Measurements from ENCODE around the gene NDE1. TPM values are rescaled to one million over a fixed set of nuclear protein-coding genes. Genes with fewer than 3 reads are reported as not detected.

Gene NDE1
- total and polyA plus RNA-seq, 9 of the 15 experiments (the other 6 are each of a cell fraction or from before 2014, with no cell fraction given) = 3.1 to 59.9 (median 30.0) TPM

DNA sequence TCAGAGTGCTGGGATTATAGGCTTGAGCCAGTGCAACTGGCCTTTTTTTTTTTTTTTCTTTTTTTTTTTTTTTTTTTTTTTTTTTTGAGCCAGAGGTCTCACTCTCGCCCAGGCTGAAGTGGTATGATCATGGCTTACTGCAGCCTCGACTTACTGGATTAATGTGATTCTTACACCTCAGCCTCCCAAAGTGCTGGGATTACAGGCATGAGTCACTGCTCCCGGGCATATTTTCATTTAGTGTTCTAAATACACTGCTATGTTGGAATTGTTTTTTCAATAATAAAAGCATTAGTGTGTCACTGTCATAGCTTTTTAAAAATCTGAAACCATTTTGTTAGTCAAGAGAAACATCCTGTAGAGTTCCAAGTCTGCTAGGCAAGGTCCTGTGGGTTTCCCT is 40.3 kb downstream of the NDE1 start:
- Histone ChIP-seq H3K27ac (ENCODE audit: extremely low read depth, low read depth, low read length) (no peak overlapping the region), H4K20me1 (replicated peaks; ENCODE audit: control insufficient read depth, insufficient read depth, low read length) (no peaks in the 10 kb centered on the region; the same call in 1 of the 2 replicates), H3K9ac (ENCODE audit: insufficient read depth in 1 of 2, low read depth in 2 of 2, low read length in 2 of 2) (no peak overlapping the region), H3K9me3 (replicated peaks; ENCODE audit: control insufficient read depth, insufficient read depth, low read depth, low read length) (no peaks in the 10 kb centered on the region), H2AFZ (ENCODE audit: low read depth, low read length) (no peak overlapping the region), H3K4me3 (no peak overlapping the region), H3K36me3 (ENCODE audit: control insufficient read depth, insufficient read depth, low read length) (peaks cover 81% of the 10 kb centered on the region; the same call in 2 of the 3 replicates), H3K79me2 (ENCODE audit: control insufficient read depth, insufficient read depth, low read length) (no peaks in the 10 kb centered on the region), H3K4me1 (replicated peaks in 1 of 2; ENCODE audit: control insufficient read depth in 2 of 2, insufficient read depth in 2 of 2, low read length in 2 of 2) (no peaks in the 10 kb centered on the region), H3K27me3 (ENCODE audit: control insufficient read depth in 2 of 2, insufficient read depth in 2 of 2, low read length in 2 of 2) (no peaks in the 10 kb centered on the region), H3K4me2 (ENCODE audit: insufficient read depth, low read length) (no peak overlapping the region), H3K9me1 (ENCODE audit: control insufficient read depth, insufficient read depth, low read length) (no peaks in the 10 kb centered on the region)
- DNase-seq (ENCODE audit: extremely low read depth in 1 of 4, low spot score in 3 of 4) = no peak
- intact Hi-C loops (cut with micrococcal nuclease) = no loop called here
- FAIRE-seq = no peak
- BruUV-seq (replicated peaks) = no TSS peak
- no peak for ATAC-seq
- in situ Hi-C loops (cut with MboI) = no loop called here
- POLR2A ChIA-PET = interaction anchor here (1.6 kb wide), 1 partner anchor 10 kb away, joined by 6 read pairs; no protein-coding TSS in a partner anchor
- 73% methylated on average over 1 of the region's 3 CpGs for WGBS (ENCODE audit: insufficient coverage, low coverage, missing lambda C conversion rate)
- TF ChIP-seq, protein P1, sequence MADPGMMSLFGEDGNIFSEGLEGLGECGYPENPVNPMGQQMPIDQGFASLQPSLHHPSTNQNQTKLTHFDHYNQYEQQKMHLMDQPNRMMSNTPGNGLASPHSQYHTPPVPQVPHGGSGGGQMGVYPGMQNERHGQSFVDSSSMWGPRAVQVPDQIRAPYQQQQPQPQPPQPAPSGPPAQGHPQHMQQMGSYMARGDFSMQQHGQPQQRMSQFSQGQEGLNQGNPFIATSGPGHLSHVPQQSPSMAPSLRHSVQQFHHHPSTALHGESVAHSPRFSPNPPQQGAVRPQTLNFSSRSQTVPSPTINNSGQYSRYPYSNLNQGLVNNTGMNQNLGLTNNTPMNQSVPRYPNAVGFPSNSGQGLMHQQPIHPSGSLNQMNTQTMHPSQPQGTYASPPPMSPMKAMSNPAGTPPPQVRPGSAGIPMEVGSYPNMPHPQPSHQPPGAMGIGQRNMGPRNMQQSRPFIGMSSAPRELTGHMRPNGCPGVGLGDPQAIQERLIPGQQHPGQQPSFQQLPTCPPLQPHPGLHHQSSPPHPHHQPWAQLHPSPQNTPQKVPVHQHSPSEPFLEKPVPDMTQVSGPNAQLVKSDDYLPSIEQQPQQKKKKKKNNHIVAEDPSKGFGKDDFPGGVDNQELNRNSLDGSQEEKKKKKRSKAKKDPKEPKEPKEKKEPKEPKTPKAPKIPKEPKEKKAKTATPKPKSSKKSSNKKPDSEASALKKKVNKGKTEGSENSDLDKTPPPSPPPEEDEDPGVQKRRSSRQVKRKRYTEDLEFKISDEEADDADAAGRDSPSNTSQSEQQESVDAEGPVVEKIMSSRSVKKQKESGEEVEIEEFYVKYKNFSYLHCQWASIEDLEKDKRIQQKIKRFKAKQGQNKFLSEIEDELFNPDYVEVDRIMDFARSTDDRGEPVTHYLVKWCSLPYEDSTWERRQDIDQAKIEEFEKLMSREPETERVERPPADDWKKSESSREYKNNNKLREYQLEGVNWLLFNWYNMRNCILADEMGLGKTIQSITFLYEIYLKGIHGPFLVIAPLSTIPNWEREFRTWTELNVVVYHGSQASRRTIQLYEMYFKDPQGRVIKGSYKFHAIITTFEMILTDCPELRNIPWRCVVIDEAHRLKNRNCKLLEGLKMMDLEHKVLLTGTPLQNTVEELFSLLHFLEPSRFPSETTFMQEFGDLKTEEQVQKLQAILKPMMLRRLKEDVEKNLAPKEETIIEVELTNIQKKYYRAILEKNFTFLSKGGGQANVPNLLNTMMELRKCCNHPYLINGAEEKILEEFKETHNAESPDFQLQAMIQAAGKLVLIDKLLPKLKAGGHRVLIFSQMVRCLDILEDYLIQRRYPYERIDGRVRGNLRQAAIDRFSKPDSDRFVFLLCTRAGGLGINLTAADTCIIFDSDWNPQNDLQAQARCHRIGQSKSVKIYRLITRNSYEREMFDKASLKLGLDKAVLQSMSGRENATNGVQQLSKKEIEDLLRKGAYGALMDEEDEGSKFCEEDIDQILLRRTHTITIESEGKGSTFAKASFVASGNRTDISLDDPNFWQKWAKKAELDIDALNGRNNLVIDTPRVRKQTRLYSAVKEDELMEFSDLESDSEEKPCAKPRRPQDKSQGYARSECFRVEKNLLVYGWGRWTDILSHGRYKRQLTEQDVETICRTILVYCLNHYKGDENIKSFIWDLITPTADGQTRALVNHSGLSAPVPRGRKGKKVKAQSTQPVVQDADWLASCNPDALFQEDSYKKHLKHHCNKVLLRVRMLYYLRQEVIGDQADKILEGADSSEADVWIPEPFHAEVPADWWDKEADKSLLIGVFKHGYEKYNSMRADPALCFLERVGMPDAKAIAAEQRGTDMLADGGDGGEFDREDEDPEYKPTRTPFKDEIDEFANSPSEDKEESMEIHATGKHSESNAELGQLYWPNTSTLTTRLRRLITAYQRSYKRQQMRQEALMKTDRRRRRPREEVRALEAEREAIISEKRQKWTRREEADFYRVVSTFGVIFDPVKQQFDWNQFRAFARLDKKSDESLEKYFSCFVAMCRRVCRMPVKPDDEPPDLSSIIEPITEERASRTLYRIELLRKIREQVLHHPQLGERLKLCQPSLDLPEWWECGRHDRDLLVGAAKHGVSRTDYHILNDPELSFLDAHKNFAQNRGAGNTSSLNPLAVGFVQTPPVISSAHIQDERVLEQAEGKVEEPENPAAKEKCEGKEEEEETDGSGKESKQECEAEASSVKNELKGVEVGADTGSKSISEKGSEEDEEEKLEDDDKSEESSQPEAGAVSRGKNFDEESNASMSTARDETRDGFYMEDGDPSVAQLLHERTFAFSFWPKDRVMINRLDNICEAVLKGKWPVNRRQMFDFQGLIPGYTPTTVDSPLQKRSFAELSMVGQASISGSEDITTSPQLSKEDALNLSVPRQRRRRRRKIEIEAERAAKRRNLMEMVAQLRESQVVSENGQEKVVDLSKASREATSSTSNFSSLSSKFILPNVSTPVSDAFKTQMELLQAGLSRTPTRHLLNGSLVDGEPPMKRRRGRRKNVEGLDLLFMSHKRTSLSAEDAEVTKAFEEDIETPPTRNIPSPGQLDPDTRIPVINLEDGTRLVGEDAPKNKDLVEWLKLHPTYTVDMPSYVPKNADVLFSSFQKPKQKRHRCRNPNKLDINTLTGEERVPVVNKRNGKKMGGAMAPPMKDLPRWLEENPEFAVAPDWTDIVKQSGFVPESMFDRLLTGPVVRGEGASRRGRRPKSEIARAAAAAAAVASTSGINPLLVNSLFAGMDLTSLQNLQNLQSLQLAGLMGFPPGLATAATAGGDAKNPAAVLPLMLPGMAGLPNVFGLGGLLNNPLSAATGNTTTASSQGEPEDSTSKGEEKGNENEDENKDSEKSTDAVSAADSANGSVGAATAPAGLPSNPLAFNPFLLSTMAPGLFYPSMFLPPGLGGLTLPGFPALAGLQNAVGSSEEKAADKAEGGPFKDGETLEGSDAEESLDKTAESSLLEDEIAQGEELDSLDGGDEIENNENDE (IDR thresholded peaks at IDR 0.05; ENCODE audit: low read depth, low read length) = no peak
- TF ChIP-seq ETV1 (tag; conservative IDR thresholded peaks at IDR 0.05; ENCODE audit: low read depth) = no peak
- TF ChIP-seq SIRT6 (IDR thresholded peaks at IDR 0.05; ENCODE audit: low read depth, low read length) = no peak
- CTCF ChIA-PET (ENCODE audit: low intra/inter-chr PET ratio) = no interaction called here
